Stimulated activated CD4-positive, alpha-beta T cell treated with anti-CD3 and anti-CD28 coated beads, TNF-alpha, amount 100 ng/mL, for 48 hours (primary cell): Measurements from ENCODE around the gene LRRC7.

Experiments
- DNase-seq, 3 donors: peaks; one replicate each; pipeline ENCODE4 v3.0.0-alpha.2; 2020; ENCODE audit warnings: low read depth in 3 of 3

The LRRC7 gene

GRCh38 chr1:70169018-70169839 lies 601.5 kb downstream of the LRRC7 start:
- DNase-seq = no peak

GRCh38 chr1:70171512-70171911 lies 603.8 kb downstream of the LRRC7 start:
- DNase-seq = no peak
